K562 (cell line): ENCODE measurements around the gene VDAC2. TPM values are rescaled to one million over a fixed set of nuclear protein-coding genes. Genes with fewer than 3 reads are reported as not detected.

Experiments
- BMI1 ChIP-seq: fragments of 150-350 bp; IDR thresholded peaks from 2 replicates; pipeline ENCODE4 v1.6.1; 2014; ENCODE audit warnings: low read length
- BRD9 ChIP-seq: fragments of 450-650 bp; IDR thresholded peaks from 2 replicates; pipeline ENCODE4 v1.6.1; 2018; ENCODE audit warnings: low read depth; ENCODE audit not compliant: partially characterized antibody
- CEBPB ChIP-seq: fragments of 450-650 bp; IDR thresholded peaks from 2 replicates; pipeline ENCODE4 v1.6.1; 2016; ENCODE audit warnings: missing genetic modification characterization, missing compliant biosample characterization
- CHD4 ChIP-seq: fragments of 200-600 bp; sonication (generic); IDR thresholded peaks from 3 replicates; pipeline ENCODE4 v1.6.1; 2012; ENCODE audit warnings: low read depth, mild to moderate bottlenecking, mixed read lengths, low read length, inconsistent platforms; ENCODE audit not compliant: insufficient read depth, insufficient replicate concordance, poor library complexity, severe bottlenecking
- ILF3 ChIP-seq: fragments of 450-650 bp; IDR thresholded peaks from 2 replicates; pipeline ENCODE4 v1.6.1; 2018; ENCODE audit warnings: antibody characterized with exemption, mild to moderate bottlenecking, moderate library complexity, borderline replicate concordance
- PHB ChIP-seq: fragments of 250-450 bp; sonication (Bioruptor Pico); IDR thresholded peaks from 2 replicates; pipeline ENCODE4 v1.5.0; 2021
- PHB2 ChIP-seq: fragments of 450-650 bp; IDR thresholded peaks from 2 replicates; pipeline ENCODE4 v1.6.1; 2017; ENCODE audit warnings: low read depth
- TAF15 ChIP-seq: fragments of 200-400 bp; formaldehyde crosslinking; IDR thresholded peaks from 2 replicates; pipeline ENCODE4 v1.6.1; 2017; ENCODE audit warnings: mild to moderate bottlenecking, low read depth, low read length, moderate library complexity
- U2AF1 ChIP-seq: fragments of 200-400 bp; formaldehyde crosslinking; optimal IDR thresholded peaks from 2 replicates; pipeline ENCODE3; 2017; ENCODE audit warnings: mild to moderate bottlenecking, low read depth, low read length, moderate library complexity
- YY1 ChIP-seq, 3 experiments: IDR thresholded peaks; 2 replicates each; pipeline ENCODE4 v1.6.1; 2011; ENCODE audit warnings: low read length in 2 of 3, mild to moderate bottlenecking in 2 of 3, moderate library complexity in 2 of 3, borderline replicate concordance in 1 of 3, control low read depth in 1 of 3, low read depth in 1 of 3; ENCODE audit not compliant: insufficient read depth in 3 of 3, insufficient replicate concordance in 2 of 3, control insufficient read depth in 1 of 3, insufficient read length in 1 of 3; ENCODE audit errors: extremely low read depth in 1 of 3
- ZFX ChIP-seq: sonication (generic); formaldehyde crosslinking; IDR thresholded peaks from 2 replicates; pipeline ENCODE4 v1.8.0; 2022; ENCODE audit warnings: mild to moderate bottlenecking, missing genetic modification reagents, moderate library complexity
- ZNF174 ChIP-seq: fragments of 250-450 bp; sonication (Bioruptor Pico); IDR thresholded peaks from 2 replicates; pipeline ENCODE4 v1.4.0; 2020; ENCODE audit warnings: mild to moderate bottlenecking
- ZNF780A ChIP-seq: fragments of 250-450 bp; sonication (Bioruptor Pico); IDR thresholded peaks from 2 replicates; pipeline ENCODE4 v1.5.0; 2021; ENCODE audit warnings: mild to moderate bottlenecking
- polyA plus RNA-seq, 8 experiments: library from polyadenylated mRNA; depleted of rRNA in 4 of 8; stranded (reverse) in 5 of 8; unstranded in 3 of 8; fragments of >200 nt; fragmentation: Nextera tagmentation in 2 of 8; fragmentation: Illumina TruSeq in 1 of 8; extraction: Ambion mirVana in 2 of 8; extraction: Trizol in 1 of 8; gene quantifications; 2 replicates each; pipeline versions ENCODE4 v1.2.1 to v1.2.3, GENCODE V29; 2011 to 2014; ENCODE audit warnings: inconsistent platforms in 1 of 8, missing spikeins in 1 of 8
- total RNA-seq, 7 experiments: library from RNA; depleted of rRNA in 6 of 7; stranded (reverse); fragments of >200 nt in 6 of 7; fragmentation: Illumina TruSeq in 2 of 7; extraction: Trizol in 2 of 7; gene quantifications; 2 replicates each; pipeline versions ENCODE4 v1.2.1 to v1.2.3, GENCODE V29; 2011 to 2021; ENCODE audit warnings: low replicate concordance in 1 of 7
- TF ChIP-seq, protein P1 (sequence below): sonication (generic); formaldehyde crosslinking; IDR thresholded peaks from 2 replicates; pipeline ENCODE4 v1.8.0; 2023; ENCODE audit warnings: missing genetic modification reagents, mild to moderate bottlenecking, borderline replicate concordance
- TF ChIP-seq, protein P2 (sequence below): sonication (generic); formaldehyde crosslinking; IDR thresholded peaks from 2 replicates; pipeline ENCODE4 v1.9.0; 2022; ENCODE audit warnings: mild to moderate bottlenecking, missing genetic modification reagents
- TF ChIP-seq, protein P3 (sequence below): fragments of 250-450 bp; sonication (Bioruptor Pico); IDR thresholded peaks from 2 replicates; pipeline ENCODE4 v1.9.0; 2021; ENCODE audit warnings: mild to moderate bottlenecking
- TF ChIP-seq, protein P4 (sequence below): fragments of 450-650 bp; IDR thresholded peaks from 2 replicates; pipeline ENCODE4 v1.6.1; 2018; ENCODE audit not compliant: partially characterized antibody

The VDAC2 gene
- total and polyA plus RNA-seq, 9 of the 15 experiments (the other 6 are each of a cell fraction or from before 2014, with no cell fraction given), result 139 to 450 (median 250) TPM

DNA sequence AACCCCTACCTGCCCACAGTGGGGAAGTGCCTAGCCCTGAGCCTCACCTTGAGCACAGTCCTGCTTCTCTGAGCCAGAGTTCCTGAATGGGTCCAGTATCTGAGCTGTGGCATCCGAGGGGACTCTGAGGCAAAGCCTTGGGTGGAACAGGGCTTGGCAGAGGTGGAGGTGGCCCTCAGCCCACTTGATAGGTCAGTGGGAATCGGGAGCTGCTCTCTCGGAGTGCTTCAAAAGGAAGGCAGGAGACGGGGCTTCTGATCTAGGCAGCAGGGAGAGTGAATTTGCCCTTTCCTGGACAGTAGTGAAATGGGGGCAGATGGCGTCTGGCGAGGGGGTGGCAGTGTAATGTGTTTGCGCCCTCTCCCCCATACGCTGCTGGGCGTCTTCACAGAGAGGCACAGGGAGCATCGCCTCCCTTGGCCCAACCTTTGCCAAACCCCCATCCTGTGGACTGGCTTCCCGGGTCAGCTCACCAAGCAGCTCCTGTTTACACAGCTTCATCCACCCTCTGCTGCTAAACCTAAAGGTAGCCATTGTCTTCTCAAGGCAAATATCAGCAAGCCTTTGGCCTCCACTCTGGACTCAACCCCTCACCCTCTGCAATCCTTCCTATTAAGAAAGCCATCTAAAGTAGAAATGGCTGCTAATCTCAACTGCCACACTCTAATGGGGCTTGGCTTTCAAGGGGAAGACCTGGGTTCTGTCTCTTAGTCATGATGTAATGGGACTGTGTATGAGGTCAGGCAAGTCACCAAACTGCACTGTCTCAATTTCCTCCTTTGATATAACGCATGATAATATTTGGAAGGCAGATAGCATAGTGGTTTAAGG, 21.1 kb upstream of the VDAC2 start (continued):
- TF ChIP-seq, protein P1, sequence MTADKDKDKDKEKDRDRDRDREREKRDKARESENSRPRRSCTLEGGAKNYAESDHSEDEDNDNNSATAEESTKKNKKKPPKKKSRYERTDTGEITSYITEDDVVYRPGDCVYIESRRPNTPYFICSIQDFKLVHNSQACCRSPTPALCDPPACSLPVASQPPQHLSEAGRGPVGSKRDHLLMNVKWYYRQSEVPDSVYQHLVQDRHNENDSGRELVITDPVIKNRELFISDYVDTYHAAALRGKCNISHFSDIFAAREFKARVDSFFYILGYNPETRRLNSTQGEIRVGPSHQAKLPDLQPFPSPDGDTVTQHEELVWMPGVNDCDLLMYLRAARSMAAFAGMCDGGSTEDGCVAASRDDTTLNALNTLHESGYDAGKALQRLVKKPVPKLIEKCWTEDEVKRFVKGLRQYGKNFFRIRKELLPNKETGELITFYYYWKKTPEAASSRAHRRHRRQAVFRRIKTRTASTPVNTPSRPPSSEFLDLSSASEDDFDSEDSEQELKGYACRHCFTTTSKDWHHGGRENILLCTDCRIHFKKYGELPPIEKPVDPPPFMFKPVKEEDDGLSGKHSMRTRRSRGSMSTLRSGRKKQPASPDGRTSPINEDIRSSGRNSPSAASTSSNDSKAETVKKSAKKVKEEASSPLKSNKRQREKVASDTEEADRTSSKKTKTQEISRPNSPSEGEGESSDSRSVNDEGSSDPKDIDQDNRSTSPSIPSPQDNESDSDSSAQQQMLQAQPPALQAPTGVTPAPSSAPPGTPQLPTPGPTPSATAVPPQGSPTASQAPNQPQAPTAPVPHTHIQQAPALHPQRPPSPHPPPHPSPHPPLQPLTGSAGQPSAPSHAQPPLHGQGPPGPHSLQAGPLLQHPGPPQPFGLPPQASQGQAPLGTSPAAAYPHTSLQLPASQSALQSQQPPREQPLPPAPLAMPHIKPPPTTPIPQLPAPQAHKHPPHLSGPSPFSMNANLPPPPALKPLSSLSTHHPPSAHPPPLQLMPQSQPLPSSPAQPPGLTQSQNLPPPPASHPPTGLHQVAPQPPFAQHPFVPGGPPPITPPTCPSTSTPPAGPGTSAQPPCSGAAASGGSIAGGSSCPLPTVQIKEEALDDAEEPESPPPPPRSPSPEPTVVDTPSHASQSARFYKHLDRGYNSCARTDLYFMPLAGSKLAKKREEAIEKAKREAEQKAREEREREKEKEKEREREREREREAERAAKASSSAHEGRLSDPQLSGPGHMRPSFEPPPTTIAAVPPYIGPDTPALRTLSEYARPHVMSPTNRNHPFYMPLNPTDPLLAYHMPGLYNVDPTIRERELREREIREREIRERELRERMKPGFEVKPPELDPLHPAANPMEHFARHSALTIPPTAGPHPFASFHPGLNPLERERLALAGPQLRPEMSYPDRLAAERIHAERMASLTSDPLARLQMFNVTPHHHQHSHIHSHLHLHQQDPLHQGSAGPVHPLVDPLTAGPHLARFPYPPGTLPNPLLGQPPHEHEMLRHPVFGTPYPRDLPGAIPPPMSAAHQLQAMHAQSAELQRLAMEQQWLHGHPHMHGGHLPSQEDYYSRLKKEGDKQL (CRISPR knock-in tag), result no peak
- TF ChIP-seq BMI1, result no peak
- TF ChIP-seq CEBPB (tag), result no peak
- no peak for TF ChIP-seq ZNF780A (CRISPR knock-in tag)
- TF ChIP-seq YY1 (IDR thresholded peaks at IDR 0.05; ENCODE audit: borderline replicate concordance in 1 of 3, control insufficient read depth in 1 of 3, extremely low read depth in 1 of 3, insufficient read depth in 3 of 3, insufficient read length in 1 of 3, insufficient replicate concordance in 2 of 3, low read depth in 1 of 3, low read length in 2 of 3), result peak in 1 of 3 experiments; percentile 57
- TF ChIP-seq U2AF1, result no peak
- TF ChIP-seq, protein P2, sequence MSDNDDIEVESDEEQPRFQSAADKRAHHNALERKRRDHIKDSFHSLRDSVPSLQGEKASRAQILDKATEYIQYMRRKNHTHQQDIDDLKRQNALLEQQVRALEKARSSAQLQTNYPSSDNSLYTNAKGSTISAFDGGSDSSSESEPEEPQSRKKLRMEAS (CRISPR knock-in tag), result no peak
- no peak for TF ChIP-seq ZNF174 (CRISPR knock-in tag)
- TF ChIP-seq ZFX (CRISPR knock-in tag), result no peak
- no peak for TF ChIP-seq CHD4
- no peak for TF ChIP-seq TAF15
- TF ChIP-seq BRD9, result no peak
- no peak for TF ChIP-seq ILF3
- no peak for TF ChIP-seq PHB2
- TF ChIP-seq, protein P3, sequence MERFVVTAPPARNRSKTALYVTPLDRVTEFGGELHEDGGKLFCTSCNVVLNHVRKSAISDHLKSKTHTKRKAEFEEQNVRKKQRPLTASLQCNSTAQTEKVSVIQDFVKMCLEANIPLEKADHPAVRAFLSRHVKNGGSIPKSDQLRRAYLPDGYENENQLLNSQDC (CRISPR knock-in tag), result no peak
- TF ChIP-seq, protein P4, sequence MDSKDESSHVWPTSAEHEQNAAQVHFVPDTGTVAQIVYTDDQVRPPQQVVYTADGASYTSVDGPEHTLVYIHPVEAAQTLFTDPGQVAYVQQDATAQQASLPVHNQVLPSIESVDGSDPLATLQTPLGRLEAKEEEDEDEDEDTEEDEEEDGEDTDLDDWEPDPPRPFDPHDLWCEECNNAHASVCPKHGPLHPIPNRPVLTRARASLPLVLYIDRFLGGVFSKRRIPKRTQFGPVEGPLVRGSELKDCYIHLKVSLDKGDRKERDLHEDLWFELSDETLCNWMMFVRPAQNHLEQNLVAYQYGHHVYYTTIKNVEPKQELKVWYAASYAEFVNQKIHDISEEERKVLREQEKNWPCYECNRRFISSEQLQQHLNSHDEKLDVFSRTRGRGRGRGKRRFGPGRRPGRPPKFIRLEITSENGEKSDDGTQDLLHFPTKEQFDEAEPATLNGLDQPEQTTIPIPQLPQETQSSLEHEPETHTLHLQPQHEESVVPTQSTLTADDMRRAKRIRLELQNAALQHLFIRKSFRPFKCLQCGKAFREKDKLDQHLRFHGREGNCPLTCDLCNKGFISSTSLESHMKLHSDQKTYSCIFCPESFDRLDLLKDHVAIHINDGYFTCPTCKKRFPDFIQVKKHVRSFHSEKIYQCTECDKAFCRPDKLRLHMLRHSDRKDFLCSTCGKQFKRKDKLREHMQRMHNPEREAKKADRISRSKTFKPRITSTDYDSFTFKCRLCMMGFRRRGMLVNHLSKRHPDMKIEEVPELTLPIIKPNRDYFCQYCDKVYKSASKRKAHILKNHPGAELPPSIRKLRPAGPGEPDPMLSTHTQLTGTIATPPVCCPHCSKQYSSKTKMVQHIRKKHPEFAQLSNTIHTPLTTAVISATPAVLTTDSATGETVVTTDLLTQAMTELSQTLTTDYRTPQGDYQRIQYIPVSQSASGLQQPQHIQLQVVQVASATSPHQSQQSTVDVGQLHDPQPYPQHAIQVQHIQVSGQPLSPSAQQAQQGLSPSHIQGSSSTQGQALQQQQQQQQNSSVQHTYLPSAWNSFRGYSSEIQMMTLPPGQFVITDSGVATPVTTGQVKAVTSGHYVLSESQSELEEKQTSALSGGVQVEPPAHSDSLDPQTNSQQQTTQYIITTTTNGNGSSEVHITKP, result peak; percentile 12
- no peak for TF ChIP-seq PHB (CRISPR knock-in tag)
